Spleen (tissue), 7 donors: ENCODE results near the gene NPRL2.

Experiments
- POLR2A ChIP-seq, 3 donors: fragments of 450-650 bp; IDR thresholded peaks; one replicate each; pipeline ENCODE4 v1.5.1; 2017; ENCODE audit warnings: antibody characterized with exemption in 3 of 3, mild to moderate bottlenecking in 1 of 3
- POLR2AphosphoS5 ChIP-seq, 3 donors: sonication (generic); formaldehyde crosslinking; IDR thresholded peaks; one replicate each; pipeline ENCODE4 v1.5.1; 2017; ENCODE audit warnings: antibody characterized with exemption in 3 of 3
- TF ChIP-seq, protein P1 (sequence below), 11 experiments: fragments of 200-600 bp in 7 of 11; fragments of 450-650 bp in 4 of 11; sonication (generic) in 4 of 11; IDR thresholded peaks in 8 of 11; conservative IDR thresholded peaks in 3 of 11; 1 replicate in 7 of 11; 2 replicates in 4 of 11; pipeline versions ENCODE4 v1.4.0 to v1.8.0; 2016 to 2021; ENCODE audit warnings: antibody characterized with exemption in 11 of 11, inconsistent platforms in 4 of 11, mild to moderate bottlenecking in 1 of 11
- donor health status: DM: no; HTN: no; CAD: no; lungs with moderate emphysema.
- donor health status: DM: no; HTN: no; CAD: no.
- donor health status: DM: no; HTN: no; CAD: no.

DNA sequence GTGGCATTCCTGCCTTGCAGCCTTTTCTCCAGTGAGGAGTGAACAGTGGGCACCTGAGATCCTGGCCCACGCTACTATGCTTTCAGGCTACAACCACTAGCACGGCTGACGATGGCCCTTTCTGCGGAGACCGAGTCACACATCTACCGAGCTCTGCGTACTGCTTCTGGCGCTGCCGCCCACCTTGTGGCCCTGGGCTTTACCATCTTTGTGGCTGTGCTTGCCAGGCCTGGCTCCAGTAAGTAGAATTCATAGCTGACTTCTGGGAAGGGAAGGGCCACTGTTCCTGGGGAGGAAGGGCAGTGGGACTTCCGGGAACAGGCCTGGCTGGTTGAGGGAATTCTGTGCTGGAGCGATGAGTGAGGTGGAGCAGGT is 735 bp upstream of the NPRL2 start:
- TF ChIP-seq POLR2A (IDR thresholded peaks at IDR 0.05), result no peak
- TF ChIP-seq, protein P1, sequence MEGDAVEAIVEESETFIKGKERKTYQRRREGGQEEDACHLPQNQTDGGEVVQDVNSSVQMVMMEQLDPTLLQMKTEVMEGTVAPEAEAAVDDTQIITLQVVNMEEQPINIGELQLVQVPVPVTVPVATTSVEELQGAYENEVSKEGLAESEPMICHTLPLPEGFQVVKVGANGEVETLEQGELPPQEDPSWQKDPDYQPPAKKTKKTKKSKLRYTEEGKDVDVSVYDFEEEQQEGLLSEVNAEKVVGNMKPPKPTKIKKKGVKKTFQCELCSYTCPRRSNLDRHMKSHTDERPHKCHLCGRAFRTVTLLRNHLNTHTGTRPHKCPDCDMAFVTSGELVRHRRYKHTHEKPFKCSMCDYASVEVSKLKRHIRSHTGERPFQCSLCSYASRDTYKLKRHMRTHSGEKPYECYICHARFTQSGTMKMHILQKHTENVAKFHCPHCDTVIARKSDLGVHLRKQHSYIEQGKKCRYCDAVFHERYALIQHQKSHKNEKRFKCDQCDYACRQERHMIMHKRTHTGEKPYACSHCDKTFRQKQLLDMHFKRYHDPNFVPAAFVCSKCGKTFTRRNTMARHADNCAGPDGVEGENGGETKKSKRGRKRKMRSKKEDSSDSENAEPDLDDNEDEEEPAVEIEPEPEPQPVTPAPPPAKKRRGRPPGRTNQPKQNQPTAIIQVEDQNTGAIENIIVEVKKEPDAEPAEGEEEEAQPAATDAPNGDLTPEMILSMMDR (IDR thresholded peaks at IDR 0.05 in 8 of 11, conservative IDR thresholded peaks at IDR 0.05 in 3 of 11), result no peak
- TF ChIP-seq POLR2AphosphoS5 (IDR thresholded peaks at IDR 0.05), result no peak
